ENCODE data around the gene PDXP.

DNA sequence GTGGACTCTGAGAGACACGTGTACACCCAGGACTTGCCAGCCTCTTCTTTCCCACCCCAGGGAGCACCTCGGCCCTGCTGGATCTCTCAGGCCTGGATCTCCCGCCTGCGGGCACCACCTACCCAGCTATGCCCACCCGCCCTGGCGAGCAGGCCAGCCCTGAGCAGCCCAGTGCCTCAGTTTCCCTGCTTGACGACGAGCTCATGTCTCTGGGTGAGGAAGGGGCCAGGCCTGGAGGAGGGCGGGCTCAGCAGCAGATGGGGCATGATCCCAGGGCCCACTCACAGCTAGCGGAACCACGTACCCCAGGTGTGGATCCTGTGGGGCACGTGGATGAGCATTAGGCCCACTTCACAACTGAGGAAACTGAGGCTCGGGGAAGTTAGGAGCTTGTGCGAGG, 32.8 kb upstream of the PDXP start:
- TF ChIP-seq POLR2A (IDR thresholded peaks at IDR 0.05; ENCODE audit: low read depth, low read length): no peak
- TF ChIP-seq POLR2AphosphoS5 (IDR thresholded peaks at IDR 0.05; ENCODE audit: low read depth, low read length): no peak
- no peak for TF ChIP-seq TAF1 (IDR thresholded peaks at IDR 0.05; ENCODE audit: borderline replicate concordance, low read depth, low read length)
